Ovary (tissue), 3 donors: ENCODE data around the gene IL31.

Experiments used
- EP300 ChIP-seq: sonication (generic); formaldehyde crosslinking; IDR thresholded peaks from one replicate; pipeline ENCODE4 v1.6.1; 2017; ENCODE audit warnings: antibody characterized with exemption
- POLR2A ChIP-seq: fragments of 450-650 bp; IDR thresholded peaks from one replicate; pipeline ENCODE4 v1.6.1; 2017; ENCODE audit warnings: antibody characterized with exemption, mild to moderate bottlenecking, moderate library complexity
- TF ChIP-seq, protein P1 (sequence below), 3 donors: fragments of 450-650 bp in 2 of 3; fragments of 200-600 bp in 1 of 3; IDR thresholded peaks; one replicate each; pipeline versions ENCODE4 v1.5.1 to v1.8.0; 2016 to 2022; ENCODE audit warnings: antibody characterized with exemption in 3 of 3, mild to moderate bottlenecking in 1 of 3
- donor health status: DM: no; HTN: no; CAD: no.

- no peak for TF ChIP-seq POLR2A
- TF ChIP-seq, protein P1, sequence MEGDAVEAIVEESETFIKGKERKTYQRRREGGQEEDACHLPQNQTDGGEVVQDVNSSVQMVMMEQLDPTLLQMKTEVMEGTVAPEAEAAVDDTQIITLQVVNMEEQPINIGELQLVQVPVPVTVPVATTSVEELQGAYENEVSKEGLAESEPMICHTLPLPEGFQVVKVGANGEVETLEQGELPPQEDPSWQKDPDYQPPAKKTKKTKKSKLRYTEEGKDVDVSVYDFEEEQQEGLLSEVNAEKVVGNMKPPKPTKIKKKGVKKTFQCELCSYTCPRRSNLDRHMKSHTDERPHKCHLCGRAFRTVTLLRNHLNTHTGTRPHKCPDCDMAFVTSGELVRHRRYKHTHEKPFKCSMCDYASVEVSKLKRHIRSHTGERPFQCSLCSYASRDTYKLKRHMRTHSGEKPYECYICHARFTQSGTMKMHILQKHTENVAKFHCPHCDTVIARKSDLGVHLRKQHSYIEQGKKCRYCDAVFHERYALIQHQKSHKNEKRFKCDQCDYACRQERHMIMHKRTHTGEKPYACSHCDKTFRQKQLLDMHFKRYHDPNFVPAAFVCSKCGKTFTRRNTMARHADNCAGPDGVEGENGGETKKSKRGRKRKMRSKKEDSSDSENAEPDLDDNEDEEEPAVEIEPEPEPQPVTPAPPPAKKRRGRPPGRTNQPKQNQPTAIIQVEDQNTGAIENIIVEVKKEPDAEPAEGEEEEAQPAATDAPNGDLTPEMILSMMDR (IDR thresholded peaks at IDR 0.05) = no peak
- no peak for TF ChIP-seq EP300
Observed at GRCh38 chr12:122124370-122124769, 49.7 kb downstream of the IL31 start.
